Loucy (cell line): ENCODE results near the gene DCP1A.

Experiments used
- EZH2phosphoT487 ChIP-seq: fragments of 200-600 bp; IDR thresholded peaks from 2 replicates; pipeline ENCODE4 v1.6.1; 2018; ENCODE audit warnings: antibody characterized with exemption, mild to moderate bottlenecking, moderate library complexity, borderline replicate concordance
- TF ChIP-seq, protein P1 (sequence below): fragments of 200-600 bp; sonication (generic); conservative IDR thresholded peaks from 2 replicates; pipeline ENCODE4 v1.5.1; 2014; ENCODE audit warnings: mild to moderate bottlenecking, antibody characterized with exemption, low read length

DNA sequence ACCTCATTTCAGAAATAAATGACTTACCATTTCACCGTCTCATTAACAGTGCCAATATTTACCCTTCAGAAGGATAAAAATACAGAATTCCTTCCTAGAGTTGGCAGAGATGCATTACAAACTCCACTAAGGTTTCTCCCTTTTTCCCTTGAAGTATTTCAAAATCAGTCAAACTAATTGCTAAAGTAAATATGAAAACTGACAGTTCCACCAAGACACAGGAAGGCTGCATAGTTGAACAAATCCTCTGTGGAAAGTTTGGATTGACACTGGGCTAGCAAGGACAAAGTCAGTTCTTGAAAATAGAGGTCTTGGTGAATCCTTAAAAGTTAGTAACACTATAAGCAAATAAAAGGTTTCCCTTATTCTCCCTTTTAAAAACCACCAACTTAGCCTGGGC lies 34.5 kb downstream of the DCP1A start:
- TF ChIP-seq, protein P1, sequence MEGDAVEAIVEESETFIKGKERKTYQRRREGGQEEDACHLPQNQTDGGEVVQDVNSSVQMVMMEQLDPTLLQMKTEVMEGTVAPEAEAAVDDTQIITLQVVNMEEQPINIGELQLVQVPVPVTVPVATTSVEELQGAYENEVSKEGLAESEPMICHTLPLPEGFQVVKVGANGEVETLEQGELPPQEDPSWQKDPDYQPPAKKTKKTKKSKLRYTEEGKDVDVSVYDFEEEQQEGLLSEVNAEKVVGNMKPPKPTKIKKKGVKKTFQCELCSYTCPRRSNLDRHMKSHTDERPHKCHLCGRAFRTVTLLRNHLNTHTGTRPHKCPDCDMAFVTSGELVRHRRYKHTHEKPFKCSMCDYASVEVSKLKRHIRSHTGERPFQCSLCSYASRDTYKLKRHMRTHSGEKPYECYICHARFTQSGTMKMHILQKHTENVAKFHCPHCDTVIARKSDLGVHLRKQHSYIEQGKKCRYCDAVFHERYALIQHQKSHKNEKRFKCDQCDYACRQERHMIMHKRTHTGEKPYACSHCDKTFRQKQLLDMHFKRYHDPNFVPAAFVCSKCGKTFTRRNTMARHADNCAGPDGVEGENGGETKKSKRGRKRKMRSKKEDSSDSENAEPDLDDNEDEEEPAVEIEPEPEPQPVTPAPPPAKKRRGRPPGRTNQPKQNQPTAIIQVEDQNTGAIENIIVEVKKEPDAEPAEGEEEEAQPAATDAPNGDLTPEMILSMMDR, result no peak
- no peak for TF ChIP-seq EZH2phosphoT487
